Stimulated activated CD8-positive, alpha-beta memory T cell treated with anti-CD3 and anti-CD28 coated beads, Interleukin-4, amount 100 ng/mL, for 24 hours (primary cell): Measurements from ENCODE around the gene GALNTL6.
"Not testable (repeated sequence)": the region's sequence is repeated elsewhere in the genome, so short reads cannot be mapped to it uniquely, and the experiment has no call there.

Experiments
- DNase-seq: peaks from one replicate; pipeline ENCODE4 v3.0.0-alpha.2; 2020; ENCODE audit warnings: low read depth

Gene GALNTL6

GRCh38 chr4:173019664-173020063, 1206.5 kb downstream of the GALNTL6 start:
- no peak for DNase-seq

GRCh38 chr4:173021746-173022573, 1208.8 kb downstream of the GALNTL6 start:
- DNase-seq: not testable (repeated sequence)

GRCh38 chr4:173024203-173024602, 1211.0 kb downstream of the GALNTL6 start:
- no peak for DNase-seq

- no peak for DNase-seq
Measured at GRCh38 chr4:173025131-173025530, 1211.9 kb downstream of the GALNTL6 start.

- no peak for DNase-seq
Measured at GRCh38 chr4:173037242-173037641, 1224.0 kb downstream of the GALNTL6 start.

GRCh38 chr4:173038192-173038896, 1225.1 kb downstream of the GALNTL6 start:
- no peak for DNase-seq

GRCh38 chr4:173039617-173040577, 1226.7 kb downstream of the GALNTL6 start:
- no peak for DNase-seq

- no peak for DNase-seq
Measured at GRCh38 chr4:173041482-173041881, 1228.3 kb downstream of the GALNTL6 start.

- not testable (repeated sequence) for DNase-seq
Measured at GRCh38 chr4:173042139-173042538, 1228.9 kb downstream of the GALNTL6 start.

- no peak for DNase-seq
Measured at GRCh38 chr4:173044340-173044739, 1231.1 kb downstream of the GALNTL6 start.

GRCh38 chr4:173045571-173045970, 1232.4 kb downstream of the GALNTL6 start:
- no peak for DNase-seq

- no peak for DNase-seq
Measured at GRCh38 chr4:173046144-173046543, 1232.9 kb downstream of the GALNTL6 start.

GRCh38 chr4:173046818-173047217, 1233.6 kb downstream of the GALNTL6 start:
- DNase-seq: no peak

GRCh38 chr4:173051232-173051631, 1238.0 kb downstream of the GALNTL6 start:
- DNase-seq: no peak

- DNase-seq: no peak
Measured at GRCh38 chr4:173051716-173052115, 1238.5 kb downstream of the GALNTL6 start.

GRCh38 chr4:173052439-173052838, 1239.2 kb downstream of the GALNTL6 start:
- DNase-seq: no peak

- no peak for DNase-seq
Measured at GRCh38 chr4:173056271-173056670, 1243.1 kb downstream of the GALNTL6 start.

- DNase-seq: no peak
Measured at GRCh38 chr4:173056710-173057109, 1243.5 kb downstream of the GALNTL6 start.

GRCh38 chr4:173057442-173057841, 1244.2 kb downstream of the GALNTL6 start:
- DNase-seq: no peak

GRCh38 chr4:173057901-173058300, 1244.7 kb downstream of the GALNTL6 start:
- no peak for DNase-seq

GRCh38 chr4:173061160-173061559, 1248.0 kb downstream of the GALNTL6 start:
- DNase-seq: no peak

GRCh38 chr4:173073939-173074500, 1260.8 kb downstream of the GALNTL6 start:
- no peak for DNase-seq
